Embryonic facial prominence (tissue), 1 donor: ENCODE measurements around the gene SLC44A4.
"Not testable (repeated sequence)": the region's sequence is repeated elsewhere in the genome, so short reads cannot be mapped to it uniquely, and the experiment has no call there.

Experiments used
- DNase-seq: peaks from one replicate; pipeline ENCODE4 v3.0.0-alpha.2; 2016; ENCODE audit errors: extremely low spot score

The SLC44A4 gene

DNA sequence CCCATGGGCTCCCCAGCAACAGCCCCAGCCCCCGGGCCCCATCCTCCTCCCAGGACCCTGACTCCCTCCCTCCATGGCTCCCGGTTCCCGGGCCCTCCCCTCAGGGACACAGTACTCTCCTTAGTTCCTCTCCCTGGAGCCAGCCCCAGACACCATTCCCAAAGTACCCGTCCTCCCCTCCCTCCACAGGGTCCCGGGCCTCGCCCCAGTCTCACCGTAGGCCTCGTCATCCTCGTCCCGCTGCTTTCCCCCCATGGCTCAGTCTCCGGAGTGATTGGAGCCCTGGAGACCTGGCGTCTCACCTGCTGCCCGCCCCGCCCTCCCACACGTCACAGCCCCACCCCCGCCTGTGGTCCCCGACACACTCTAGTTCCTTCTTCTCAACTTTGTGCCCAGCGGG is at the start of gene SLC44A4:
Gene SLC44A4, minus strand, starts transcription at position 272 of the 400 bp plus-strand sequence. Its CDS starts 17 bp downstream, at position 255.
- no peak for DNase-seq

DNA sequence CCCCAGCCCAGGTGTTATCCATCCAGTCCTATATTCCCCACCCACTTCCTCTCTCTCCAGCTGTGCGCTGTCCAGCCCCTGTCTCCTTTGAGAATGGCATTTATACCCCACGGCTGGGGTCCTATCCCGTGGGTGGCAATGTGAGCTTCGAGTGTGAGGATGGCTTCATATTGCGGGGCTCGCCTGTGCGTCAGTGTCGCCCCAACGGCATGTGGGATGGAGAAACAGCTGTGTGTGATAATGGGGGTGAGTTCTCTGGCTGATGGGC is 49.8 kb upstream of the SLC44A4 start:
- no peak for DNase-seq

DNA sequence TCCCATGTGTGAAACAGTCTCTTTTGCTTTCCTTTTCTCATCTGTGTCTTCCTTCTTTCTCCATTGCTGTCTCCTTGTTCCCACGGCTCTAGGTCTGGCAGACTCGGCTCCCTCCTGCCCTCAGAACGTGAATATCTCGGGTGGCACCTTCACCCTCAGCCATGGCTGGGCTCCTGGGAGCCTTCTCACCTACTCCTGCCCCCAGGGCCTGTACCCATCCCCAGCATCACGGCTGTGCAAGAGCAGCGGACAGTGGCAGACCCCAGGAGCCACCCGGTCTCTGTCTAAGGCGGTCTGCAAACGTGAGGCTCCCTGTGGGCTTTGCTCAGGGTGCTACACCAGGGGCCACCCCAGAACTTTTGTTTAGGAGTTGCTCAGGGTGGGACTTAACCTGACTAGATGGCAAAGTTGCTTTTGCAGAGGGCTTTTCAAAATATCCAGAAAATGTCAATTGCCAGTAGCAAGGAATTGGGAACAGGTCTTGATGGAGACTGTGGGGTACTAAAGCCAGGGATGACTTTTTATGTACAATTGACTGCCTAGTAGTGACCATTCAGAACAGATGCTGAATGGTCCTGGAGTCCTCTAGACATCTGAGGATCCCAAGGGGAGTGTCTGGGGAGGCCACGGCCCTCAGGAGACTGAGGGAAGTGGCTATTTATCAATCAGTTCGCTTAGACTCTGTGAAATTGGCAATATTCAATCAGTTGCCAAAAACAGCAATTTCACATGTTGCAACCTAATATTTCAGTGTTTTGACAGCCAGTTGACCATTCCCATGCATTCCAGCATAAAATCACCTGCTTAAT is 49.3 kb upstream of the SLC44A4 start:
- DNase-seq = no peak

DNA sequence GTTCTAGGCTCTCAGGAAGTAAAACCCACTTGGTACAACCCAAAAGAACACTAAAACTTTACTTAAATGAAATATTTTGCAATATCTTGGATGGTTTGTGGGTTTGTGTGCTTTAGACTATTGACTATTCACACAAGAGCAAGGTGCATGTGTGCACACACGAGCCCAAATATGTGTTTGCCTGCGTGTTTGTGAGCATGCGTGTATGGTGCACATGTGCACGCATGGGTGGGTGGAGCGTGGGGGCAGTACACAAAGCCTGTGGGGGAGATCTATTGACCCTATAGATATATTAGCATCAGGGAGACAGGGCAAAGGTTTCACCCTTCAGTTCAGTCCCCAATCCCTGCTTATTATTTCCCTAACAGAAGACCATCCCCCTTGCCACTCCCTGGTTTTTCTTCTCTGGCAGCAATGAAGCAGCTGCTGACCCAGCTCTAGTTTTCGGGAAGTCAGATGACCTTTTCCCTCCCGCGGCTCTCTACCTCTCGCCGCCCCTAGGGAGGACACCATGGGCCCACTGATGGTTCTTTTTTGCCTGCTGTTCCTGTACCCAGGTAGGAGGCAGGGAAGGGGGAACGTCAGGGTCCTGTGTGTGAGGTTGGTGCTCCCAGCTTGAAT is 48.6 kb upstream of the SLC44A4 start, which contains the start of gene C2:
Gene C2, plus strand, starts transcription at position 476 of the 621 bp plus-strand sequence. Its CDS starts 36 bp downstream, at position 512.
- DNase-seq = no peak

DNA sequence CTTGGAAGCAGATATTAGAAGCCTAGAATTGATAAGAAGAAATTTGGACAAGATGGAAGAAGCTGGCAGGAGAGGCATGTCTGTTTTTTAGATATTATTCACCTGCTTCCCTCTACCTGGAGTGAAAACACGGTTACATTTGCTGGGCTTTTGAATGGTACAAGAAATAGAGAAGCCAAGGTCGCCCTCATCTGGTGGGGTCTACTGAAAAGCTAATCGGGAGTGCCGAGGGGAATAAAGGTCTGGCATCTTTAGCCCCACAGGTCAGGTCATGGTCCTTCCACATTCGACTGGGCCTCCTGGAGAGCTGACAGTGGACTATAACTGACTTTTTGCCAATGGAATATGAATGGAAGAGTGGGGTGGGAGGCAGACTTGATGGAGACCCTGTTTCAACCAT is 44.1 kb upstream of the SLC44A4 start:
- DNase-seq = no peak

DNA sequence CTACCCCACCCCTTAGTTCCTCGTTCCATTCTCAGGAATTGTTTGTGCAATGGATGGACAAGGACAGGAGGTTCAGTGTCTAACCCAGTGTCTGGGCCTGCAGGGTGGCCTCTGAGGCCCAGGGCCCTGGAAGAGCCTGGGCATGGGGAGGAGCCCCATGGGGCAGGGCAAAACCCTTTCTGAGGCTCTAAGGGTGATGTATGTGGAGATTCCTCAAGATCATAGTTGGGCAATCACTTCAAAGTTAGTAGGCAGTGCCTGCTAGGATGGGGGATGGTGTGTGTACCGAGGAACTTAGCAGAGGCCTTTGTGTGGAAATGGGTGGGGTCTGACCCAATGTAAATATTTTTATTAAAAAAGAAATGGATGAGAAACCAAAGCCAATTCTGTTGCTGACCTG is 42.0 kb upstream of the SLC44A4 start:
- no peak for DNase-seq

DNA sequence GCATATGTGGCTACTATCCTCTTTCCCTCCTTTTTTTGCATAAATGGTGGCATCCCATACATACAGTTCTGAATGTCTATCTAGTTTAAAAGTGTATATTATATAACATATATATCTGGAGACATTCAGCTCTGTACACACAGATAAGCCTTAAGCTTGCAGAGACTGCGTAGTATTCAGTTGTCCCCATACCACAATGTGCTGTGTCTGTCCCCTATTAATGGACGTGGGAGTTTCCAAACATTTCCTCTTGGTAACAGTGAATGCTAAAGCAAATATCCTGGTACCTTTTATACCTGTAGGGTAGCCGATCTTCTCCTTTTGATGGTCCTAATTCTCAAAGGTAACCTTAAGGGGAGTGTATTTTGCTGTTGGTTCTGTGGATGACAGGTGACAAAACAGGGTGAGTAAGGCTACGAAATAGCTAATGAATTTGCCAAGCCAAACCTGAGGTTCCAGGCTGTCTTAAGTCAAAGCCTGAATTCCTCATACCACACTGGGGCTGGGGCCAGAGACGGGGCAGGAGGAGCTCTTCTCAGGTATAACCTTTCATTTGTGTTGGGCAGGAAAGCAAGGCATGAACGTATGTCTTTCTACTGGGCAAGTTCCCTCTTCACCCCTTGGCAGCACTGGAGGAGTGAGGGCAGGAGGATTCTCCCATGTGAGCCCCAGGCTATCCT is 41.0 kb upstream of the SLC44A4 start:
- no peak for DNase-seq

DNA sequence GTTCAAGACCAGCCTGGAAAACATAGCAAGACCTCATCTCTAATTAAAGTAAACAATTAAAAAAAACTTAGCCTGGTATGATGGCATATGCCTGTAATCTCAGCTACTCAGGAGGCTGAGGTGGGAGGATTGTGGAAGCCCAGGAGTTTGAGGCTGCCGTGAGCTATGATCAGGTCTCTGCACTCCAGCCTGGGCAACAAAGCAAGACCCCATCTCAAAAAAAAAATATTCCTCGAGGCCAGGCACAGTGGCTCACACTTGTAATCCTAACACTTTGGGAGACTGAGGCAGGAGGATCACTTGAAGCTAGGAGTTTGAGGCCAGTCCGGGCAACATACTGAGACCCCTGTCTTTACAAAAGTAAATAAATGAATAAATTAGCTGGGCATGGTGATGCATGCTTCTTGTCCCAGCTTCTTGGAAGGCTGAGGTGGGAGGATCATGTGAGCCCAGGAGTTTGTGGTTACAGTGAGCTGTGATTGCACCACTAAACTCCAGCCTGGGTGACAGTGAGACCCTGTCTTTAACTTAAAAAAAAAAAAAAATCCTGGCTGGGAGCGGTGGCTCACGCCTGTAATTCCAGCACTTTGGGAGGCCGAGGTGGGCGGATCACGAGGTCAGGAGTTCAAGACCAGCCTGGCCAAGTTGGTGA is 39.4 kb upstream of the SLC44A4 start:
- no peak for DNase-seq

DNA sequence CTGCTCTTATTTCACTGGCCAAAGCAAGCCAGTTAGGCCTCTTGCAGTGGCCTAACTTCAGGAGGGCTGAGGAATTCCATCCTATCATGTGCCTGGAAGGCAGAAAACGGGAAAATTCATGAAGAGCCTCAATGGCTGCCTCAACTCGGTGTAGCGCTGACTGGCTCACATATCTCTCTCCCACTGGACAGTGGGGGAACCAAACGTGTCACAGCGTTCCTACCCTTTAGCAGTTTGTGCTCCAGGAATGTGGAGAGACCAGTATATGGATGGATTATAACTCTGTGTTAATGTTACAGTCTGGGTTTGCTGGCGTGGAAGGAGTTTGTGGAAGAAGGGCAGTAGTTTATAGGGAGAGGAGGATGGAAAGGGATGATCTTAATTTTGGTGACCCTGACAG is 37.0 kb upstream of the SLC44A4 start:
- DNase-seq = no peak

DNA sequence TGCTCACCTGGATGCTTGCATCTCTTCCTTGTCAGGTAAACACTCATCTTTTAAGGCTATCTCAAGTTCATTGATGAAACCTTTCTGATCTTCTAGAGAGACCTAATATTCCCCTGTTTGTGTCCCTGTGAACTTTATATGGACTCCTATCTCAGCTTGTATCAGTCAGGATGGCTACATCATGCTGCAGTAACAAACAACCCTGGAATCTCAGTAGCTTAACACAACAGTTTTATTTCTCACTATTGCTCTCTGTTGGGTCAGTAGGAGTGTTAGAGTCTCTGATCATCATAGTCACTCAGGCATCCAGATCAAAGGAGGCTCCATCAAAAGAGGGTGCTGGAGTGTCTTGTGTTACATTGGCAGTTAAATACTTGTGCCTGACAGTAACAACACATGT is 36.6 kb upstream of the SLC44A4 start:
- no peak for DNase-seq

DNA sequence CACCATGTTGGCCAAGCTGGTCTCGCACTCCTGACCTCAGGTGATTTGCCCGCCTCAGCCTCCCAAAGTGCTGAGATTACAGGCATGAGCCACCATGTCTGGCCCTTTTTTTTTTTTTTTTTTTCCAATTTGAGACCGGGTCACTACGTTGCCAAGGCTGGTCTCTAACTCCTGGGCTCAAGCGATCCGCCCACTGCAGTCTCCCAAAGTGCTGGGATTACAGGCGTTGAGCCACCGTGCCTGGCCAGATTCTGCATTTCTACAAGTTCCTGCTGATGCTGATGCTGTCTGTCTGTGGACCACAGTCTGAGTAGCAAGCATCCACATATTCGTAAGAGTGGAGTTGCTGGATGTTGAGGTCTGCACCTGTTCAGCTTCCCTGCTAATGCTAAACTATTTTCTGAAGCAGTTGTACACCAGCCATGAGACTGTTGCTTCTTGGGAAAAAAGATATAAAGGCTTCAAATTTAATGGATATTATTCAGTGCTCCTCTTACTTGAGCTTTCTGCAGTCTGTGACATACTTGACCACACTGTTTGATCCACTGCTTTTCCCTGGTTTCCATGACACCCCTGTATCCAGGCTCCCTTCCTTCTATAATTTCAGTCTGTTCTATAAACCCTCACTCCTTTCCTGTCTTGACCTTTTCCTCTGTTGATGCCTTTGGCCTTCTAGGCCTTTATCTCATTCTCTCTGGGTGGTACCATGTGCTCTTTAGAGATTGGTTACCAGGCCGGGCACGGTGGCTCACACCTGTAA is 33.2 kb upstream of the SLC44A4 start:
- DNase-seq = no peak

DNA sequence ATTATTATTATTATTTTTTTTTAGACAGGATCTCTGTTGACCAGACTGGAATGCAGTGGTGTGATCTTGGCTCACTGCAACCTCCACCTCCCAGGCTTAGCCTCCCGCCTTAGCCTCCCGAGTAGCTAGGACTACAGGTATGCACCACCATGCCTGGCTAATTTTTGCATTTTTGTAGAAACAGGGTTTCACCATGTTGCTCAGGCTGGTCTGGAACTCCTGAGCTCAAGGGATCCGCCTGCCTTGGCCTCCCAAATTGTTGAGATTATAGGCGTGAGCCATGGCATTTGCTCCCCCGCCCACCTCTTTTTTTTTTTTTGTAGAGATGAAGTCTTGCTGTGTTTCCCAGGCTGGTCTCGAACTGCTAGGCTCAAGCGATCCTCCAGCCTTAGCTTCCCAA is 30.5 kb upstream of the SLC44A4 start:
- not testable (repeated sequence) for DNase-seq

DNA sequence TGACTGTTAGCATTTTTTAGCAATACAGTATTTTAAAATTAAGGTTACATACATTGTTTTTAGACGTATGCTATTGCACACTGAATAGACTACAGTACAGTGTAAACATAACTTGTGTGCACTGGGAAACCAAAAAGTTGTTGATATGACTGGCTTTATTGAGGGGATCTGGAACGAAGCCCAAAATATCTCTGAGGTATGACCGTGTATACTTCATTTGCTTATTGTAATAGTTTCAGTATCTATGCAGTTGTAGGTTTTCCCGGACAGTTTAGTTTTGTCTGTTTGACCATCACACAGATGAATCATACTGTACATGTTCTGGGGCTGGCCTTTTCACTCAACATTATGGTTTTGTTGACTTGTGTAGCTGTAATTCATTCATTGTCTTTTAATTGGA is 30.0 kb upstream of the SLC44A4 start:
- no peak for DNase-seq

DNA sequence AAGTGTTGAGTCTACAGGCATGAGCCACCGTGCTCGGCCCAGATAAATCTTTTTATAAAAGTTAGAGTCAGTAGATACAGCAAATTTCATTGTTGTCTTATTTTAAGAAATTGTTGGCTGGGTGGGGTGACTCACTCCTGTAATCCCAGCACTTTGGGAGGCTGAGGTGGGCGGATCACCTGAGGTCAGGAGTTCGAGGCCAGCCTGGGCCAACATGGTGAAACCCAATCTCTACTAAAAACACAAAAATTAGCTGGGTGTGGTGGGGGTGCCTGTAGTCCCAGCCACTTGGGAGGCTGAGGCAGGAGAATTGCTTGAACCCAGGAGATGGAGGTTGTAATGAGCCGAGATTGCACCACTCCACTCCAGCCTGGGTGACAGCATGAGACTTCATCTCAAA is 29.5 kb upstream of the SLC44A4 start:
- DNase-seq = not testable (repeated sequence)

DNA sequence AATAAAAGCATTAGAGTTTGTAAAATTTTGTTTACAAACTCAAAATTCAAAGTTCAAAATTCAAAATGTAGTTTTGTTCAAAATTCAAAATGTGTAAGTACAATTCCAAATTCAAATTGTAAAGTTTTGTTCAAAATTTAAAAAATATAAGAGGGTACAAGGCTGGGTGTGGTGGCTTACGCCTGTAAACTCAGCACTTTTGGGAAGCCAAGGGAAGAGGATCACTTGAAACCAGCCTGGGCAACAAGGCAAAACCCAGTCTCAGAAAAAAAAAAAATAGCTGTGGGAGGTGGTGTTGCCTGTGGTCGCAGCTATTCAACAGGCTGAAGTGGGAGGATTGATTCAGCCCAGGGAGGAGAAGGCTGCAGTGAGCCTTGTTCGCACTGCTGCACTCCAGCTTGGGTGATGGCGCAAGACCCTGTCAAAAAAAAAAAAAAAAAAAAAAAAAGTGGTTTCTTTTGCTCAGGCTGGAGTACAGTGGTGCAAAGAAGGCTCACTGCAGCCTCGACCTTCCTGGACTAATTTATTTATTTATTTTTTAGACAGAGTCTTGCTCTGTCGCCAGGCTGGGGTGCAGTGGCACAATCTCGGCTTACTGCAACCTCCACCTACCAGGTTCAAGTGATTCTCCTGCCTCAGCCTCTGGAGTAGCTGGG is 28.5 kb upstream of the SLC44A4 start:
- no peak for DNase-seq

DNA sequence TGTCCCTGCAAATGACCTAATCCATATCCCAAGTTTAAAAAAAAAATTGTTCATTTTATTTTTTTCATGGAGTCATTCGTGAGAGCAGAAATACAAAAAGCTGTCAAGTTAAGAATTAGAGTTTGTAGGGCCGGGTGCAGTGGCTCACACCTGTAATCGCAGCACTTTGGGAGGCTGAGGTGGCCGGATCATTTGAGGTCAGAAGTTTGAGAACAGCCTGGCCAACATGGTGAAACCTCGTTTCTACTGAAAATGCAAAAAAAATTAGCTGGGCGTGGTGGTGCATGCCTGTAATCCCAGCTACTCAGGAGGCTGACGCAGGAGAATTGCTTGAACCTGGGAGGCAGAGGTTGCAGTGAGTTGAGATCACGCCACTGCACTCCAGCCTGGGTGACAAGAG is 27.9 kb upstream of the SLC44A4 start:
- DNase-seq = not testable (repeated sequence)

DNA sequence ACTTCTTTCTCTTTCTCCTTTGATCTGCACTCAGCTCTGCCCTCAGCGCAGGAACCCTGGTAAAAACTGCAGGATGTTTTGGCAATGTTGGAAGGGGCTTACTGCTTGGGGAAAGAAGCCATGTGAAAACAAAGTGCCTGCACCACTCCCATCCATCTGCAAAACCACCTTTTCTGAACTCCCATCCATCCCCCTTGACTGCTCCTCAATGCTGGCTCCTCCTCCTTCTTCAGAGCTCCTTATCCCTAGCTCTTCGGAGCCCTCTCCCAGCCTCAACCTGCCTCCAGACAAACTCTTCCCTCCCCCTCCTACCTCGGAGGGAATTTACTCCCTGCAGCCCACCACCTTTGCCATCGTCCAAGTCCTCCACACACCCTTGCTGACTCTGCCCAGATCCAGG is 27.3 kb upstream of the SLC44A4 start:
- no peak for DNase-seq

DNA sequence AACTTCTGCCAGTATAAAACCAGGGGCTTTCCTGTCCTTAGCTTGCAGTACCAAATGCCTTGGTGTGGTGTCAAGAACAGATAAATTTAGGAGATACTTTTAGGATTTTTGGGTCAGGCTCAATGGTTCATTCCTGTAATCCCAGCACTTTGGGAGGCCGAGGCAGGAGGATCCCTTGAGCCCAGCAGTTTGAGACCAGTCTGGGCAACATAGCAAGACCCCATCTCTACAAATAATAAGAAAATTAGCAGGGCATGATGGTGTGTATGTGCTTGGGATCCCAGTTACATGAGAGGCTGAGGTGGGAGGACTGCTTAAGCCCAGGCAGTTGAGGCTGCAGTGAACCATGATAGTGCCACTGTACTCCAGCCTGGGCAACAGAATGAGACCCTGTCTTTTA is 26.2 kb upstream of the SLC44A4 start:
- DNase-seq = no peak

DNA sequence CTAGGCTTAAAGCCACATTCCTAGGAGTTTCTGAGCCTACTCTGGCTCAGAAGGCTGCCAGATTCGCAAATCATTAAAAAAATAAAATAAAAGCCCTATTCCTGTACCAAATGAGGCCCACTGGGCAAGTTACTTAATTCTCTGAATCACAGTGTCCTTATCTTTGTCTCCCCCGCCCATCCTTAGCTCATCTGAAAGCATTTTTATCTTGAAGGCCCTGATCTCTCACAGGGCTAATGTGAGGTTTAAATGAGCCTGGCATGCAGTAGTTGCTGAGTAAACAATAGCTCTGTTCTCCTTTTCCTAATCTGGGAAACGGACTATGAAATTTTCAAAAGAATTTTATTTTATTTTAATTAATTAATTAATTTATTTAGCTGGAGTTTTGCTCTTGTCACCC is 25.2 kb upstream of the SLC44A4 start:
- DNase-seq = no peak

DNA sequence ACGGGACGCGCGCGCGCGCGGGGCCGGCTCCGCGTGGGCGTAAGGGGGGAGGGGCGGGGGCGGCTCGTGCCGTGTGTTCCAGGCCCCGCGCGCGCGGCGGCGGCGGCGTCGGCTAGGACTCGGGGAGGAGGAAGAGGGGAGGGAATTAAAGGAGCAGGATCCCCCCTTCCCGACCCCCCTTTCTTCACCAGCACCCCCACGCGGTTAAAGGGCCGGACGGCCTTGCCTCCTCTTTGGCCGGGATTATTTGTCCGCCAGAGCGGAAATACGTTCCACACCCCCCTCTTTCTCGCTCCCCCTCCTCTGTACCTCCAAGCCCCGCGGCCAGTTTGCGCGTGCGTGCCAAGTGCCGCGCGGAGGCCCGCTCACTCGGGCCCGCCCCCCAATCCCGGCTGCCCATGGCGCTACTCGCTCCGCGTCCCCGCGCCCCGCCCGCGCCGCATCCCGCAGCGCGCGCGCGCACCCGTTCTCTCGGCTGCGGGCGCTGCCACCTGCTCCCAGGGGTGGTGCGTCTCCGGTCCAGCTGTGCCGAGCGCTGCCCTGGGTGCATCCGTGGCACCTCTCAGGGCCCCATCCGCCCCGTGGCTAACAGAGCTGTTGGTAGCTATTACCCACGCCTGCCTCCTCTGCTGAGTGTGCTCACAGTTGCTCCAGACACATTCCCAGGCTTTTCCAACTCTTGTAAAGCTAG is 23.3 kb upstream of the SLC44A4 start, which contains the start of gene ZBTB12:
Gene ZBTB12, minus strand, starts transcription at position 134 of the 691 bp plus-strand sequence. CDS start 781 bp downstream, outside the sequence.
- DNase-seq = peak; percentile 93
